ENCODE data around the gene CACNA1I. TPM values are rescaled to one million over a fixed set of nuclear protein-coding genes. Genes with fewer than 3 reads are reported as not detected.

The CACNA1I gene
- total and polyA plus RNA-seq, 2 donors (not counting 3 experiments of a cell fraction or from before 2014, with no cell fraction given), result not detected

DNA sequence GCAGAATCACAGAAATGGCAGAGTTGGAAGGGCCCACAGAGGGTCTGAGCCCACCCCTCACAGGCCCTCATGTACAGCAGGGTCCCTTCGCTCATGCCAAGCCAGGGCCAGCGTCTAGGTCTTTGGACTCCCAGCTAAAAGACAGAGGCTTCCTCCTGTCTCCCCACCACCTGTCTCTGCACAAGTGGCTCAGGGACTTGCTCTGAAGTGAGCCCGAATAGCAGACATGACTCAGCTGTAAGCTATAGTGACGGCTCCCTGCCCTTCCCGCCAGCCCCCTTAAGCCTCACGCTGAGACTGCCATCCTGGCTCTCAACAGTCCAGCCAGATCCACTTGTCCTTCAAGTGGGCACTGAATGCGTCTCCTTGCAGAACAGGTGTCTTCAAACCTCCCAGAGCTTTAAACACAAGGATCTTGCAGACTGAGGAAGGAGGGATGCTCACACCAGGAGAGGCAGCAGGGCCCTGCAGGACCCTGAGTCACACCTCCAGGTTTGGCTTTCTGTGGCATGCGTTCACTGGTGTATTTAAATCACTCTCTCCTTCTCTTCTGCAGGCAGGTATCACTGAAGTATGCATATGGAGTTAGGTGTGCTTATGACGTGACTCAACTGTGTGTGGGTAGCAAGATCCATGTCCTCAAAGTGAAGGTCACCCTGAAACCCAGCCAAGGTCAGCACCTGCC is 154.9 kb downstream of the CACNA1I start:
- H3K27me3 ChIP-seq (ENCODE audit: control insufficient read depth in 2 of 2, insufficient read depth in 2 of 2, low read length in 2 of 2), result peaks cover 4% of the 10 kb centered on the region in 2 experiments
- no peak overlapping the region for H3K9ac ChIP-seq (replicated peaks; ENCODE audit: extremely low read depth, insufficient read depth, low read length)
- H3K4me2 ChIP-seq (ENCODE audit: insufficient read depth, low read length), result no peak overlapping the region
- H3K79me2 ChIP-seq (ENCODE audit: control insufficient read depth, insufficient read depth, low read length), result no peaks in the 10 kb centered on the region
- no peaks in the 10 kb centered on the region for H3K36me3 ChIP-seq (ENCODE audit: control insufficient read depth in 2 of 2, extremely low read depth in 1 of 2, insufficient read depth in 2 of 2, low read length in 2 of 2)
- TF ChIP-seq POLR2A (IDR thresholded peaks at IDR 0.05; ENCODE audit: low read depth, low read length) (no peak), FOS (IDR thresholded peaks at IDR 0.05; ENCODE audit: borderline replicate concordance, insufficient read depth, low read length) (no peak), MAX (IDR thresholded peaks at IDR 0.05; ENCODE audit: insufficient read depth, insufficient read length) (no peak), GATA2 (IDR thresholded peaks at IDR 0.05; ENCODE audit: insufficient read depth, insufficient read length, low read depth, low read length) (no peak)
- BruUV-seq (replicated peaks), result no TSS peak
- no peaks in the 10 kb centered on the region for H3K9me1 ChIP-seq (replicated peaks; ENCODE audit: control insufficient read depth, extremely low read depth, insufficient read depth, low read length)
- CTCF ChIA-PET, result interaction anchor here (0.8 kb wide), 1 partner anchor 11 kb away, joined by 3 read pairs; no protein-coding TSS in a partner anchor
- intact Hi-C loops (cut with micrococcal nuclease), result no loop called here
- no peak overlapping the region for H2AFZ ChIP-seq (ENCODE audit: low read depth, low read length)
- H4K20me1 ChIP-seq (replicated peaks; ENCODE audit: control insufficient read depth, extremely low read depth, insufficient read depth, low read length), result no peaks in the 10 kb centered on the region
- no peak overlapping the region for H3K4me3 ChIP-seq (replicated peaks in 1 of 3; ENCODE audit: insufficient read depth in 1 of 3, low read depth in 1 of 3, low read length in 3 of 3)
- dilution Hi-C loops (cut with MboI; ENCODE audit: extremely low pct_ligation_motif_present, low sequenced_read_pairs), result no loop called here
- FAIRE-seq (no peak), DNase-seq (ENCODE audit: low read depth, low spot score) (no peak)
- POLR2A ChIA-PET, result no interaction called here
- H3K27ac ChIP-seq (ENCODE audit: insufficient read depth, low read depth, low read length), result no peak overlapping the region
- no peaks in the 10 kb centered on the region for H3K9me3 ChIP-seq (replicated peaks; ENCODE audit: control insufficient read depth, insufficient read depth, low read length)
- H3K4me1 ChIP-seq (ENCODE audit: control insufficient read depth, extremely low read depth, insufficient read depth, low read length), result no peaks in the 10 kb centered on the region

DNA sequence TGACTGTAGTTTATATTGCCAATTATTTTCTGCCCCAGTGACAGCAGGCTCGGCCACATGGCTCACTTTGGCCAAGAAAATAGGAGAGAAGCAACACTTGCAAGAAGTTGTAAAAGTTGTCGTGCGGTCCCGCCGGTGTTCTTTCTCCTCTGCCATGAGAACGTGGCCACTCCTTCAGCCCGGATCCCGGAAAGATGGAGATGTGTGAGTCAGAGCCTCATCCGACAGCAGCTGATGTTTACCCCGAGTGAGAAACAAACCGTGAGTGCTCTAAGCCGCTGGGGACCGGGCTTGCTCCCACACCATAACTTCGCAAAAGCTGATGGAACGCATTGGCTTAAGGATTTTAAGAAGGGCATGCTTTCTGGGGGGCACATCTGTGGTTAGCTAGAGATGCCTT is 157.0 kb downstream of the CACNA1I start:
- no peak for FAIRE-seq
- no peaks in the 10 kb centered on the region for H3K4me1 ChIP-seq (ENCODE audit: control insufficient read depth, extremely low read depth, insufficient read depth, low read length)
- no peaks in the 10 kb centered on the region for H3K27me3 ChIP-seq (ENCODE audit: control insufficient read depth in 2 of 2, insufficient read depth in 2 of 2, low read length in 2 of 2)
- ChIA-PET POLR2A (no interaction called here), CTCF (no interaction called here)
- no peak overlapping the region for H3K27ac ChIP-seq (ENCODE audit: insufficient read depth, low read depth, low read length)
- H3K79me2 ChIP-seq (ENCODE audit: control insufficient read depth, insufficient read depth, low read length), result no peaks in the 10 kb centered on the region
- H3K4me3 ChIP-seq (replicated peaks in 1 of 3; ENCODE audit: insufficient read depth in 1 of 3, low read depth in 1 of 3, low read length in 3 of 3), result no peak overlapping the region
- H4K20me1 ChIP-seq (replicated peaks; ENCODE audit: control insufficient read depth, extremely low read depth, insufficient read depth, low read length), result no peaks in the 10 kb centered on the region
- no peak overlapping the region for H3K9ac ChIP-seq (replicated peaks; ENCODE audit: extremely low read depth, insufficient read depth, low read length)
- no peaks in the 10 kb centered on the region for H3K36me3 ChIP-seq (ENCODE audit: control insufficient read depth in 2 of 2, extremely low read depth in 1 of 2, insufficient read depth in 2 of 2, low read length in 2 of 2)
- BruUV-seq (replicated peaks), result no TSS peak
- TF ChIP-seq EZH2 (IDR thresholded peaks at IDR 0.05; ENCODE audit: borderline replicate concordance, low read depth, low read length, severe bottlenecking), result no peak
- TF ChIP-seq, protein P1, sequence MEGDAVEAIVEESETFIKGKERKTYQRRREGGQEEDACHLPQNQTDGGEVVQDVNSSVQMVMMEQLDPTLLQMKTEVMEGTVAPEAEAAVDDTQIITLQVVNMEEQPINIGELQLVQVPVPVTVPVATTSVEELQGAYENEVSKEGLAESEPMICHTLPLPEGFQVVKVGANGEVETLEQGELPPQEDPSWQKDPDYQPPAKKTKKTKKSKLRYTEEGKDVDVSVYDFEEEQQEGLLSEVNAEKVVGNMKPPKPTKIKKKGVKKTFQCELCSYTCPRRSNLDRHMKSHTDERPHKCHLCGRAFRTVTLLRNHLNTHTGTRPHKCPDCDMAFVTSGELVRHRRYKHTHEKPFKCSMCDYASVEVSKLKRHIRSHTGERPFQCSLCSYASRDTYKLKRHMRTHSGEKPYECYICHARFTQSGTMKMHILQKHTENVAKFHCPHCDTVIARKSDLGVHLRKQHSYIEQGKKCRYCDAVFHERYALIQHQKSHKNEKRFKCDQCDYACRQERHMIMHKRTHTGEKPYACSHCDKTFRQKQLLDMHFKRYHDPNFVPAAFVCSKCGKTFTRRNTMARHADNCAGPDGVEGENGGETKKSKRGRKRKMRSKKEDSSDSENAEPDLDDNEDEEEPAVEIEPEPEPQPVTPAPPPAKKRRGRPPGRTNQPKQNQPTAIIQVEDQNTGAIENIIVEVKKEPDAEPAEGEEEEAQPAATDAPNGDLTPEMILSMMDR (IDR thresholded peaks at IDR 0.05; ENCODE audit: extremely low read depth in 1 of 2, insufficient read depth in 1 of 2, low read depth in 1 of 2, low read length in 2 of 2), result no peak
- TF ChIP-seq MAX (IDR thresholded peaks at IDR 0.05; ENCODE audit: insufficient read depth, insufficient read length), result no peak
- no peak for TF ChIP-seq FOS (IDR thresholded peaks at IDR 0.05; ENCODE audit: borderline replicate concordance, insufficient read depth, low read length)
- TF ChIP-seq JUN (IDR thresholded peaks at IDR 0.05; ENCODE audit: borderline replicate concordance, insufficient read depth, insufficient read length, low read depth), result no peak
- no peak for TF ChIP-seq GATA2 (IDR thresholded peaks at IDR 0.05; ENCODE audit: insufficient read depth, insufficient read length, low read depth, low read length)
- no peak for TF ChIP-seq POLR2AphosphoS5 (IDR thresholded peaks at IDR 0.05; ENCODE audit: insufficient read depth, low read depth, low read length)
- TF ChIP-seq POLR2A (IDR thresholded peaks at IDR 0.05; ENCODE audit: low read depth, low read length), result no peak
- no peak for TF ChIP-seq MYC (IDR thresholded peaks at IDR 0.05; ENCODE audit: low read depth, low read length)
- no peaks in the 10 kb centered on the region for H3K9me3 ChIP-seq (replicated peaks; ENCODE audit: control insufficient read depth, insufficient read depth, low read length)
- no peaks in the 10 kb centered on the region for H3K9me1 ChIP-seq (replicated peaks; ENCODE audit: control insufficient read depth, extremely low read depth, insufficient read depth, low read length)
- dilution Hi-C loops (cut with MboI; ENCODE audit: extremely low pct_ligation_motif_present, low sequenced_read_pairs) (no loop called here), intact Hi-C loops (cut with micrococcal nuclease) (no loop called here)
- no peak for DNase-seq (ENCODE audit: low read depth, low spot score)
- no peak overlapping the region for H3K4me2 ChIP-seq (ENCODE audit: insufficient read depth, low read length)
- H2AFZ ChIP-seq (ENCODE audit: low read depth, low read length), result no peak overlapping the region
